OCI-LY7 (cell line): Measurements from ENCODE around the gene GSKIP. TPM values are rescaled to one million over a fixed set of nuclear protein-coding genes. Genes with fewer than 3 reads are reported as not detected.
A peak's percentile ranks its signal among the peaks of the same experiment; 100 is the strongest.

ENCODE experiments used
- Bru-seq: library from RNA; stranded (reverse); fragments of 400-500 nt; gene quantifications from one replicate; lab custom pipeline; 2021; lab: Mats Ljungman, UMichigan
- BruChase-seq, 2 experiments: library from RNA; stranded (reverse); fragments of 400-500 nt; gene quantifications; one replicate each; lab custom pipeline; 2021; lab: Mats Ljungman, UMichigan
- BruUV-seq: library from RNA; stranded (reverse); fragments of 400-500 nt; replicated peaks from 2 replicates; lab custom pipeline; 2021; lab: Mats Ljungman, UMichigan
- CTCF ChIA-PET: fragments of 300-600 bp; sonication (Branson Sonifier 250); formaldehyde crosslinking; loops from one replicate; lab custom pipeline; 2022; ENCODE audit warnings: antibody characterized with exemption; ENCODE audit not compliant: unreplicated experiment; lab: Charles Lee
- POLR2A ChIA-PET: fragments of 300-600 bp; sonication (Branson Sonifier 250); formaldehyde crosslinking; loops from one replicate; lab custom pipeline; 2022; ENCODE audit warnings: antibody characterized with exemption; lab: Charles Lee
- DNase-seq: peaks from one replicate; pipeline ENCODE4 v3.0.0-alpha.2; 2015; ENCODE audit warnings: low spot score
- H2AFZ ChIP-seq: fragments of 200-600 bp; sonication (generic), shearing (Covaris generic); 2 replicates; pipeline ENCODE4 v1.6.1; 2014; ENCODE audit warnings: mild to moderate bottlenecking, antibody characterized with exemption, low read length, moderate library complexity
- H3K27ac ChIP-seq: fragments of 200-600 bp; sonication (generic); 2 replicates; pipeline ENCODE4 v1.5.1; 2014; ENCODE audit warnings: mixed run types, low read depth, mild to moderate bottlenecking, moderate library complexity, low read length, inconsistent platforms; ENCODE audit not compliant: poor library complexity, severe bottlenecking
- H3K36me3 ChIP-seq: fragments of 200-600 bp; sonication (generic); 2 replicates; pipeline ENCODE4 v1.6.1; 2014; ENCODE audit warnings: mild to moderate bottlenecking, antibody characterized with exemption, low read length, moderate library complexity, mixed read lengths; ENCODE audit not compliant: insufficient read depth
- H3K4me1 ChIP-seq: fragments of 200-600 bp; sonication (generic); 2 replicates; pipeline ENCODE4 v1.5.1; 2014; ENCODE audit warnings: mild to moderate bottlenecking, low read length; ENCODE audit not compliant: insufficient read depth, poor library complexity, severe bottlenecking
- H3K4me2 ChIP-seq: fragments of 200-600 bp; sonication (generic); 2 replicates; pipeline ENCODE4 v1.6.1; 2014; ENCODE audit warnings: mild to moderate bottlenecking, low read length
- H3K4me3 ChIP-seq: fragments of 200-600 bp; sonication (generic); 2 replicates; pipeline ENCODE4 v1.5.1; 2014; ENCODE audit warnings: mild to moderate bottlenecking, low read depth, low read length; ENCODE audit not compliant: poor library complexity, severe bottlenecking
- H3K79me2 ChIP-seq: fragments of 200-600 bp; sonication (generic); 2 replicates; pipeline ENCODE4 v1.6.1; 2016; ENCODE audit warnings: low read depth, mild to moderate bottlenecking, low read length, moderate library complexity, mixed read lengths; ENCODE audit not compliant: insufficient read depth
- H3K9me2 ChIP-seq: fragments of 200-600 bp; sonication (generic); 2 replicates; pipeline ENCODE4 v1.6.1; 2016; ENCODE audit warnings: mild to moderate bottlenecking, low read length, mixed read lengths; ENCODE audit not compliant: insufficient read depth
- H3K9me3 ChIP-seq: fragments of 200-600 bp; sonication (generic); 2 replicates; pipeline ENCODE4 v1.6.1; 2014; ENCODE audit warnings: mild to moderate bottlenecking, mixed run types, low read length, mixed read lengths
- H4K20me1 ChIP-seq: fragments of 200-600 bp; sonication (generic); 2 replicates; pipeline ENCODE4 v1.6.1; 2014; ENCODE audit warnings: mild to moderate bottlenecking, antibody characterized with exemption, low read length, moderate library complexity, mixed read lengths; ENCODE audit not compliant: insufficient read depth
- CTCF ChIP-seq: fragments of 200-600 bp; sonication (generic); conservative IDR thresholded peaks from 2 replicates; pipeline ENCODE4 v1.5.1; 2014; ENCODE audit warnings: mild to moderate bottlenecking, antibody characterized with exemption, low read length, moderate library complexity, mixed read lengths
- EZH2phosphoT487 ChIP-seq: fragments of 200-600 bp; sonication (generic); IDR thresholded peaks from 2 replicates; pipeline ENCODE4 v1.6.1; 2018; ENCODE audit warnings: low read depth, borderline replicate concordance, mild to moderate bottlenecking, mixed run types, antibody characterized with exemption, low read length, moderate library complexity, mixed read lengths
- intact Hi-C: fragments of 100-400 bp; cut with micrococcal nuclease; formaldehyde crosslinking; loops from one replicate; pipeline ENCODE4 v1.10.0; 2022; ENCODE audit not compliant: unreplicated experiment
- long read RNA-seq: library from polyadenylated mRNA; stranded (forward); transcript quantifications from one replicate; pipeline ENCODE4 v2.0.0, GENCODE V29; 2022
- total RNA-seq, 2 experiments: library from RNA; depleted of rRNA in 1 of 2; stranded (reverse); fragments of >200 nt in 1 of 2; shearing (Covaris generic) in 1 of 2; gene quantifications; 2 replicates each; pipeline ENCODE4 v1.2.3, GENCODE V29; 2014 to 2022

The GSKIP gene
- total RNA-seq (2014; rRNA removed; shearing (Covaris generic)) (7.7 and 12.5 TPM in 2 replicates), total RNA-seq (2022) (10.9 and 12.6 TPM in 2 replicates), Bru-seq, nascent RNA (percentile 65 among the genes with signal in this experiment), BruChase-seq, experiment 1, labeled RNA remaining after a 6-hour chase (percentile 53 among the genes with signal in this experiment), BruChase-seq, experiment 2, labeled RNA remaining after a 2-hour chase (percentile 69 among the genes with signal in this experiment)
- long read RNA-seq, transcript GSKIP-205 (4 exons, 2,218 nt), result major isoform, 31 of 49 reads
- long read RNA-seq, partial matches to known transcripts, result 7 of 49 reads
- long read RNA-seq, other reads (novel, unspliced or antisense), result 8 of 49 reads

- H3K9me2 ChIP-seq, result no peaks in the 10 kb centered on the region
- H3K9me3 ChIP-seq, result no peaks in the 10 kb centered on the region
- H3K4me1 ChIP-seq, result peaks cover 36% of the 10 kb centered on the region
- 0 out of 2 replicates have a peak, but pooled peaks cover 1% of the 10 kb centered on the region for H3K36me3 ChIP-seq
- H4K20me1 ChIP-seq, result peaks cover 18% of the 10 kb centered on the region; the same call in 1 of the 2 replicates
- H2AFZ ChIP-seq, result peak within 1 kb of the TSS; percentile 81
- peaks cover 78% of the 10 kb centered on the region for H3K79me2 ChIP-seq
- H3K27ac ChIP-seq, result peak within 1 kb of the TSS; percentile 61
- H3K4me2 ChIP-seq, result peak within 1 kb of the TSS; percentile 98
- ChIA-PET CTCF (no interaction called here), POLR2A (interaction anchor here (0.6 kb wide), 1 partner anchor 113 kb away, joined by 4 read pairs; no protein-coding TSS in a partner anchor)
- intact Hi-C loops, result loop anchor here (1.0 to 5.0 kb wide), 3 partner anchors 28 to 434 kb away; partner anchors contain the start of genes PAPOLA and VRK1
- BruUV-seq, result no TSS peak
- H3K4me3 ChIP-seq, result peak within 1 kb of the TSS; percentile 93
- no peak for TF ChIP-seq CTCF
- no peak for TF ChIP-seq EZH2phosphoT487
- DNase-seq, result peak; percentile 98
Measured at GRCh38 chr14:96362965-96363750, at the start of gene GSKIP, which contains the start of gene ATG2B. TSS of gene GSKIP (plus strand) at chr14:96363526. CDS start at chr14:96382248, 18,722 bp downstream. TSS of gene ATG2B (minus strand) at chr14:96363341. CDS start at chr14:96362976, 365 bp downstream.

- ChIA-PET POLR2A (interaction anchor here (0.7 to 1.1 kb wide), 2 partner anchors 39 to 196 kb away, joined by 3 read pairs; no protein-coding TSS in a partner anchor), CTCF (no interaction called here)
- H3K4me3 ChIP-seq, result no peak overlapping the region
- intact Hi-C loops, result no loop called here
- H3K9me2 ChIP-seq, result no peaks in the 10 kb centered on the region
- no peaks in the 10 kb centered on the region for H4K20me1 ChIP-seq
- H3K4me1 ChIP-seq, result no peaks in the 10 kb centered on the region
- BruUV-seq, result no TSS peak
- DNase-seq, result no peak
- TF ChIP-seq CTCF (no peak), EZH2phosphoT487 (no peak)
- H3K79me2 ChIP-seq, result no peaks in the 10 kb centered on the region
- H3K36me3 ChIP-seq, result peaks cover 42% of the 10 kb centered on the region
- H2AFZ ChIP-seq, result no peak overlapping the region
- no peak overlapping the region for H3K27ac ChIP-seq
- no peaks in the 10 kb centered on the region for H3K9me3 ChIP-seq
- H3K4me2 ChIP-seq, result no peak overlapping the region
Measured at GRCh38 chr14:96316087-96316486, 47.2 kb upstream of the GSKIP start.
